HG03159 (cell line): Measurements from ENCODE around the gene FDPS.

Experiments used
- ATAC-seq: cut with Tn5 transposase; IDR thresholded peaks from one replicate; pipeline ENCODE4 v1.9.1; 2021; ENCODE audit warnings: mild to moderate bottlenecking, moderate library complexity; ENCODE audit not compliant: unreplicated experiment

The FDPS gene

GRCh38 chr1:155352631-155353030 is 44.0 kb downstream of the FDPS start:
- no peak for ATAC-seq

GRCh38 chr1:155360051-155360450 is 51.4 kb downstream of the FDPS start:
- no peak for ATAC-seq
